CD4-positive, alpha-beta T cell treated with Interleukin-17A for 4 hours (primary cell): ENCODE results near the gene AS3MT.
"Not testable (repeated sequence)": the region's sequence is repeated elsewhere in the genome, so short reads cannot be mapped to it uniquely, and the experiment has no call there.

Source experiments
- DNase-seq: peaks from one replicate; pipeline ENCODE4 v3.0.0-alpha.2; 2020; ENCODE audit warnings: mixed read lengths

The AS3MT gene

GRCh38 chr10:102923601-102924000 is 54.3 kb downstream of the AS3MT start:
- no peak for DNase-seq

- no peak for DNase-seq
Observed at GRCh38 chr10:102926842-102927241, 57.6 kb downstream of the AS3MT start.

GRCh38 chr10:102927311-102928010 is 58.2 kb downstream of the AS3MT start:
- DNase-seq: no peak

- DNase-seq: not testable (repeated sequence)
Observed at GRCh38 chr10:102928442-102928841, 59.2 kb downstream of the AS3MT start.

- no peak for DNase-seq
Observed at GRCh38 chr10:102930720-102931119, 61.5 kb downstream of the AS3MT start.

GRCh38 chr10:102931643-102932042 is 62.4 kb downstream of the AS3MT start:
- DNase-seq: no peak

- DNase-seq: no peak
Observed at GRCh38 chr10:102935505-102935904, 66.2 kb downstream of the AS3MT start.

GRCh38 chr10:102935939-102936605 is 66.8 kb downstream of the AS3MT start:
- DNase-seq: no peak

GRCh38 chr10:102941401-102941800 is 72.1 kb downstream of the AS3MT start:
- DNase-seq: no peak

- DNase-seq: no peak
Observed at GRCh38 chr10:102945449-102945848, 76.2 kb downstream of the AS3MT start.

GRCh38 chr10:102945962-102946361 is 76.7 kb downstream of the AS3MT start:
- no peak for DNase-seq

GRCh38 chr10:102946992-102947391 is 77.7 kb downstream of the AS3MT start:
- no peak for DNase-seq

- DNase-seq: no peak
Observed at GRCh38 chr10:102948176-102948575, 78.9 kb downstream of the AS3MT start.

GRCh38 chr10:102948786-102949185 is 79.5 kb downstream of the AS3MT start:
- no peak for DNase-seq

- no peak for DNase-seq
Observed at GRCh38 chr10:102949916-102950315, 80.6 kb downstream of the AS3MT start.

GRCh38 chr10:102951316-102951715 is 82.0 kb downstream of the AS3MT start:
- no peak for DNase-seq
